Esophagus muscularis mucosa (tissue), 4 donors: ENCODE data around the gene PNPLA7. TPM values are rescaled to one million over a fixed set of nuclear protein-coding genes. Genes with fewer than 3 reads are reported as not detected.
"Not testable (repeated sequence)": the region's sequence is repeated elsewhere in the genome, so short reads cannot be mapped to it uniquely, and the experiment has no call there.

ENCODE experiments used
- DNase-seq: peaks from one replicate; pipeline ENCODE4 v3.0.0-alpha.2; 2017; ENCODE audit errors: extremely low spot score
- H3K27ac ChIP-seq, 4 donors: fragments of 200-600 bp; sonication (generic); replicated peaks in 1 of 4; 1 replicate in 3 of 4; 2 replicates in 1 of 4; pipeline ENCODE4 v1.5.1; 2016 to 2019; ENCODE audit warnings: mild to moderate bottlenecking in 1 of 4
- H3K27me3 ChIP-seq, 4 donors: fragments of 200-600 bp; sonication (generic); one replicate each; pipeline versions ENCODE4 v1.5.1 to v1.6.0; 2016 to 2019
- H3K36me3 ChIP-seq, 4 donors: fragments of 200-600 bp; sonication (generic); one replicate each; pipeline ENCODE4 v1.5.1; 2016 to 2019
- H3K4me1 ChIP-seq, 4 donors: fragments of 200-600 bp; sonication (generic); one replicate each; pipeline ENCODE4 v1.5.1; 2016 to 2019
- H3K4me3 ChIP-seq, 4 donors: fragments of 200-600 bp; sonication (generic); 1 replicate in 2 of 4; 2 replicates in 2 of 4; pipeline ENCODE4 v1.5.1; 2016 to 2019; ENCODE audit warnings: mild to moderate bottlenecking in 4 of 4, moderate library complexity in 1 of 4
- H3K9me3 ChIP-seq, 4 donors: fragments of 200-600 bp; sonication (generic); 1 replicate in 3 of 4; 2 replicates in 1 of 4; pipeline ENCODE4 v1.5.1; 2016 to 2019
- CTCF ChIP-seq, 3 experiments: fragments of 200-600 bp in 2 of 3; fragments of 450-650 bp in 1 of 3; sonication (generic) in 2 of 3; IDR thresholded peaks; one replicate each; pipeline ENCODE4 v1.5.1; 2017 to 2019; ENCODE audit warnings: antibody characterized with exemption in 3 of 3, mild to moderate bottlenecking in 2 of 3, moderate library complexity in 1 of 3
- EP300 ChIP-seq: sonication (generic); formaldehyde crosslinking; IDR thresholded peaks from one replicate; pipeline ENCODE4 v1.6.1; 2017; ENCODE audit warnings: antibody characterized with exemption
- POLR2A ChIP-seq: fragments of 450-650 bp; IDR thresholded peaks from one replicate; pipeline ENCODE4 v1.6.1; 2017; ENCODE audit warnings: antibody characterized with exemption, moderate library complexity, mild to moderate bottlenecking, low read depth
- POLR2AphosphoS5 ChIP-seq, 2 donors: sonication (generic); formaldehyde crosslinking; IDR thresholded peaks; one replicate each; pipeline ENCODE4 v1.6.1; 2017; ENCODE audit warnings: antibody characterized with exemption in 2 of 2
- WGBS: methylation state at CpG from one replicate; pipeline ENCODE4 v1.1.5; 2018; 5-methylcytosine and 5-hydroxymethylcytosine counted together
- intact Hi-C: fragments of 100-400 bp; cut with DNase I; formaldehyde crosslinking; loops from one replicate; pipeline ENCODE4 v1.15.1; 2023
- total RNA-seq, 4 donors: library from RNA; depleted of rRNA; stranded (reverse); fragments of >200 nt; gene quantifications; one replicate each; pipeline versions ENCODE4 v1.1.0 to v1.2.1, GENCODE V29; 2016

Gene PNPLA7
- total RNA-seq, 4 donors from 2014 or later: 3.0 to 6.2 (median 4.0) TPM

GRCh38 chr9:137522746-137523455 lies 27.3 kb downstream of the PNPLA7 start:
- H3K36me3 ChIP-seq: peaks cover 0 to 21% (median 10%) of the 10 kb centered on the region in 4 donors
- no peak for DNase-seq
- H3K27me3 ChIP-seq: no peaks in the 10 kb centered on the region
- TF ChIP-seq EP300: no peak
- TF ChIP-seq POLR2A: no peak
- WGBS: 94% methylated on average over 22 of the region's 36 CpGs
- H3K27ac ChIP-seq: no peak overlapping the region
- H3K4me1 ChIP-seq: peaks cover 0 to 4% (median 2%) of the 10 kb centered on the region in 4 donors
- H3K4me3 ChIP-seq: no peak overlapping the region
- H3K9me3 ChIP-seq: no peaks in the 10 kb centered on the region
- intact Hi-C loops: loop anchor here (10.0 kb wide), 3 partner anchors 58 to 228 kb away; partner anchors contain the start of genes EXD3 and NOXA1

- H3K27ac ChIP-seq: no peak overlapping the region
- H3K36me3 ChIP-seq: peaks cover 0 to 21% (median 10%) of the 10 kb centered on the region in 4 donors
- H3K9me3 ChIP-seq: no peaks in the 10 kb centered on the region
- DNase-seq: no peak
- WGBS: 97% methylated on average over 11 of the region's 18 CpGs
- no peaks in the 10 kb centered on the region for H3K27me3 ChIP-seq
- no peak for TF ChIP-seq EP300
- TF ChIP-seq POLR2A: no peak
- no peak for TF ChIP-seq POLR2AphosphoS5 (IDR thresholded peaks at IDR 0.05)
- TF ChIP-seq CTCF (IDR thresholded peaks at IDR 0.05): no peak
- intact Hi-C loops: loop anchor here (10.0 kb wide), 3 partner anchors 57 to 227 kb away; partner anchors contain the start of genes EXD3 and NOXA1
- peaks cover 0 to 4% (median 2%) of the 10 kb centered on the region in 4 donors for H3K4me1 ChIP-seq
- no peak overlapping the region for H3K4me3 ChIP-seq
These were observed 28.7 kb downstream of the PNPLA7 start for GRCh38 chr9:137521405-137521985.

- Histone ChIP-seq H3K4me1 (peaks cover 0 to 4% (median 2%) of the 10 kb centered on the region in 4 donors), H3K27me3 (no peaks in the 10 kb centered on the region), H3K27ac (no peak overlapping the region), H3K9me3 (no peaks in the 10 kb centered on the region), H3K36me3 (peaks cover 0 to 21% (median 10%) of the 10 kb centered on the region in 4 donors), H3K4me3 (no peak overlapping the region)
- DNase-seq: no peak
- intact Hi-C loops: loop anchor here (10.0 kb wide), 3 partner anchors 56 to 226 kb away; partner anchors contain the start of genes EXD3 and NOXA1
- TF ChIP-seq CTCF (IDR thresholded peaks at IDR 0.05): no peak
- no peak for TF ChIP-seq POLR2A
- TF ChIP-seq POLR2AphosphoS5 (IDR thresholded peaks at IDR 0.05): no peak
- no peak for TF ChIP-seq EP300
- 95% methylated on average over 9 of the region's 30 CpGs for WGBS
These were observed 29.4 kb downstream of the PNPLA7 start for GRCh38 chr9:137520614-137521404.

GRCh38 chr9:137519553-137519952 lies 30.6 kb downstream of the PNPLA7 start:
- H3K27ac ChIP-seq: no peak overlapping the region
- 83% methylated on average over 10 of the region's 10 CpGs for WGBS

GRCh38 chr9:137518661-137519459 lies 31.3 kb downstream of the PNPLA7 start:
- H3K27ac ChIP-seq, H3K27me3 ChIP-seq, H3K4me1 ChIP-seq, H3K4me3 ChIP-seq, intact Hi-C loops, H3K9me3 ChIP-seq, DNase-seq: not testable (repeated sequence)
- WGBS: 89% methylated on average over 13 of the region's 13 CpGs
- H3K36me3 ChIP-seq: peaks cover 0 to 28% (median 10%) of the 10 kb centered on the region in 4 donors

More at GRCh38 chr9:137519553-137519952, 30.6 kb downstream of the PNPLA7 start:
- no peak overlapping the region for H3K4me3 ChIP-seq
- no peak for DNase-seq
- TF ChIP-seq POLR2AphosphoS5 (IDR thresholded peaks at IDR 0.05) (no peak), POLR2A (no peak), CTCF (IDR thresholded peaks at IDR 0.05) (no peak), EP300 (no peak)
- no peaks in the 10 kb centered on the region for H3K9me3 ChIP-seq
- H3K36me3 ChIP-seq: peaks cover 0 to 28% (median 10%) of the 10 kb centered on the region in 4 donors
- no peaks in the 10 kb centered on the region for H3K27me3 ChIP-seq
- H3K4me1 ChIP-seq: no peaks in the 10 kb centered on the region
- intact Hi-C loops: no loop called here
